HG03280 (cell line): ENCODE measurements around the gene FAM180B.
"Not testable (repeated sequence)": the region's sequence is repeated elsewhere in the genome, so short reads cannot be mapped to it uniquely, and the experiment has no call there.

Experiments used
- ATAC-seq: cut with Tn5 transposase; IDR thresholded peaks from one replicate; pipeline ENCODE4 v1.9.1; 2021; ENCODE audit warnings: mild to moderate bottlenecking, moderate library complexity; ENCODE audit not compliant: unreplicated experiment

Gene FAM180B, protein sequence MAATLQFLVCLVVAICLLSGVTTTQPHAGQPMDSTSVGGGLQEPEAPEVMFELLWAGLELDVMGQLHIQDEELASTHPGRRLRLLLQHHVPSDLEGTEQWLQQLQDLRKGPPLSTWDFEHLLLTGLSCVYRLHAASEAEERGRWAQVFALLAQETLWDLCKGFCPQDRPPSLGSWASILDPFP

DNA sequence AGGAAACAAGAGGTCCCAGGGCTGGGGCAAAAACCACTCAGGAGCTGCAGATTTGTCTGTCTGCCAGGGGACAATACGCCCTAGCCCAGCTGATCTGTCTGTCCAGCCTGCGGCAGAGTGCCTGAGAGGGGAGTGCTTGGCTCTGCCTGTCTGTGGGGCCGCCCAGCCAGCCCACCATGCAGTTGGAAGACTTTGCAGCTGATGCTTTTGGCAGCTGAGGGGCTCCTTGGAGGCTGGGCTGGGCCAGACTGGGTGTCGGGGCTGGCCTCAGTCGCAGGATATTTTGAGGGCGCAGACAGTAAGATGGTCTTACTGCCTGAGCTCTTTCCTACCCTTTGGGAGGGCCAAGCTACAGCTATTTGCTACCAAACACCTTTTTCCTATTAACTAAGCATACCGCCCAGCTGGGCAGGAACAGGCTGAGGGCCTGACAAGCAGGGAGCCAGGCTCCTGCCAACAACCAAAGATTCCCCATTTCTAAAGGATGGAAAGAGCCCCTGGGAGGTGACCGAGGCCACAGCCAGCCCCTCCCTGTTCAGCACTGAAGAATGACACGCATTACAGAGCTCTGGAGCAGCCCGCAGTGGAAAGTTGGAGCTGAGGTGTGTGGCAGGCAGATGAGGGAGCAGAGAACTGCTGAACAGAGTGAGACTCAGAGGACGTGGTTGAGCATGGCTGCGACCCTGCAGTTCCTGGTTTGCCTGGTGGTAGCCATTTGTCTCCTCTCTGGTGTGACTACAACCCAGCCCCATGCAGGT is at the start of gene FAM180B:
TSS of gene FAM180B (plus strand) at position 581 of the 758 bp plus-strand sequence. CDS start at position 672, 91 bp downstream.
- no peak for ATAC-seq

- no peak for ATAC-seq
These were observed 49.6 kb upstream of the FAM180B start for GRCh38 chr11:47536915-47537314.

- no peak for ATAC-seq
These were observed 47.5 kb upstream of the FAM180B start for GRCh38 chr11:47538741-47539565.

GRCh38 chr11:47539681-47540039 is 46.8 kb upstream of the FAM180B start:
- ATAC-seq = no peak

- ATAC-seq = no peak
These were observed 45.4 kb upstream of the FAM180B start for GRCh38 chr11:47541070-47541469.

GRCh38 chr11:47545298-47545697 is 41.2 kb upstream of the FAM180B start:
- no peak for ATAC-seq

- not testable (repeated sequence) for ATAC-seq
These were observed 40.2 kb upstream of the FAM180B start for GRCh38 chr11:47546274-47546673.

GRCh38 chr11:47550288-47551047 is 36.0 kb upstream of the FAM180B start:
- ATAC-seq = no peak

- ATAC-seq = no peak
These were observed 35.4 kb upstream of the FAM180B start for GRCh38 chr11:47551086-47551485.

- ATAC-seq = no peak
These were observed 34.4 kb upstream of the FAM180B start for GRCh38 chr11:47552056-47552565.

DNA sequence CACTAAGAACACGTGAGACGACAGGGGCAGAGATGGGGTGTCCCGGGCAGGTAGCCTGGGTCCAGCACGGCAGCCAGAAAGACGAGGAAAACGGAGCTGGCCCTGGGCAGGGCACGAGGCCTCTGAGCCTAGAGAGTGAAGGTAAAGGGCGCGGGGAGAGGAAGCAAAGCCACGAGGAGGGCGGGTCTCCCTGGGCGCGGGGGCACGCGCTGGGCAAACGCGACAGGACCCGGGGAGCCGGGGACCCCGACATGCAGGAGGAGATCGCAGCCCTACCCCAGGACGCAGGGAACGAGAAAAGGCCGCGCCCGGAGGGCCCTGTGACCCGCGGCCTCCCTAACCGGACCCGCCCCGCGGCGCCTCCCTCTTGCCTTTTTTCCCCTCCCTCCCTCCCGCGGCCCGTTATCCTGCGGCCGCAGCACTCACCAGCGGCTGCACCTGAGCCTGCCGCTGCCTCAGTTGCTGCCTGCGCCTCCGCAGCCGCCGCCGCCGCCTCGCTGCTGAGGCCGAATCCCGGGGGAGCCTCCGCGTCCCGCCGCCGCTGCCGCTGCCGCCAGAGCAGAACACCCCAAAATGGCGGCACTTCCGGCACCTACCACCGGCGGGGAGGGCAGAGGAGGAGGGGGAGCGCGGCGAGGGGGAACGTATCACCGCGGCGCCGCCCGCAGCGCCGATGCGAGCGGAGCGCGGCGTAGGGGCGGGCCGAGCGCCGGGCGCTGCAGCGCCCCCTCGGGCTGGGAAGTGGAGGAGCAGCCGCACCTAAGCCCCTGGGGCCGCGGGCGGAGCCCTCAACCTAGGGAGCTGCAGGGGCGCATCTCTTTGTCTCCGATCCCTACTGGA is 33.7 kb upstream of the FAM180B start, which contains the start of gene CELF1:
TSS of gene CELF1 (minus strand) at position 567 of the 840 bp plus-strand sequence. CDS start 53,609 bp downstream, outside the sequence.
- peak; percentile 93 for ATAC-seq

DNA sequence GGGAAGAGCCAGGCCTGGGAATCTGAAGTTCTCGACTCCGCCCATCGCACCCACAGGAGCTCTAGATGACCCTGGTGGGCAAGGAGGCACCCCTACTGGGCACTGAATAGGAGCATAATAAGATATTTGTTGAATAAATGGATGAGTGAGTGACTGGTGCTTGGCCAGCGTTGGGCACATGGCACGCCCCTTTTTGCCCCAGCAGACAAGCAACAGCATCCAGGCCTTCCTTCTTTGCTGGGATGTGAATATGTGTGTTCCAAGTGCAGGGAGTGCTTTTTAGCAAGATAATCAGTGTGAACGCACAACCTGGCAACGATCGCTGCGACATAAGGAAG is 33.1 kb upstream of the FAM180B start:
- ATAC-seq = peak; percentile 29

DNA sequence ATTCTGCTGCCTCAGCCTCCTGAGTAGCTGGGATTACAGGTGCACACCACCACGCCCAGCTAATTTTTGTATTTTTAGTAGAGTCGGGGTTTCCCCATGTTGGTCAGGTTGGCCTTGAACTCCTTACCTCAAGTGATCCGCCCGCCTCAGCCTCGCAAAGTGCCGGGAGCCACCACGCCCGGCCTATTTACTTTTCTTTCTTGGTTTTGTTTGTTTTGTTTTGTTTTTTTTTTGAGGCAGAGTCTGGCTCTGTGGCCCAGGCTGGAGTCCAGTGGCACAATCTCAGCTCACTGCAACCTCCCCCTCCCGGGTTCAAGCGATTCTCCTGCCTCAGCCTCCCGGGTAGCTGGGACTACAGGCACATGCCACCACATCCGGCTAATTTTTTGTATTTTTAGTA is 29.5 kb upstream of the FAM180B start:
- ATAC-seq = not testable (repeated sequence)

- ATAC-seq = no peak
These were observed 27.8 kb upstream of the FAM180B start for GRCh38 chr11:47558695-47559094.

GRCh38 chr11:47560426-47560825 is 26.1 kb upstream of the FAM180B start:
- no peak for ATAC-seq

DNA sequence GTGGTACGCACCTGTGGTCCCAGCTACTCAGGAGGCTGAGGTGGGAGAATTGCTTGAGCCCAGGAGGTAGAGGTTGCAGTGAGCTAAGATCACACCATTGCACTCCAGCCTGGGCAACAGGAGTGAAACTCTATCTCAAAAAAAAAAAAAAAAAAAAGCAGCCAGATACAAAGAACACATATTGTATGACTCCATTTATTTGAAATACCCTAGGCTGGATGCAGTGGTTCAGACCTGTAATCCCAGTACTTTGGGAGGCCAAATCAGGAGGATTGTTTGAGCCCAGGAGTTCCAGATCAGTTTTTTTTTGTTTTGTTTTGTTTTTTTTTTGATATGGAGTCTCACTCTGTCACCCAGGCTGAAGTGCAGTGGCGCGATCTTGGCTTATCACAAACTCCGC is 24.1 kb upstream of the FAM180B start:
- ATAC-seq = not testable (repeated sequence)

DNA sequence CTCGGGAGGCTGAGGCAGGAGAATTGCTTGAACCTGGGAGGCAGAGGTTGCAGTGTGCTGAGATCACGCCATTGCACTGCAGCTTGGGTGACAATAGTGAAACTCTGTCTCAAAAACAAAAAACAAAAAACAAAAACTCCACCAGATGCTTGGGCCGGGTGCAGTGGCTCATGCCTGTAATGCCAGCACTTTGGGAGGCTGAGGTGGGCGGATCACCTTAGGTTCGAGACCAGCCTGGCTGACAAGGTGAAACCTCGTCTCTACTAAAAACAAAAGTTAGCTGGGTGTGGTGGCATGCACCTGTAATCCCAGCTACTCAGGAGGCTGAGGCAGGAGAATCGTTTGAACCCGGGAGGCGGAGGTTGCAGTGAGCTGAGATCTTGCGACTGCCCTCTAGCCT is 22.1 kb upstream of the FAM180B start:
- not testable (repeated sequence) for ATAC-seq

DNA sequence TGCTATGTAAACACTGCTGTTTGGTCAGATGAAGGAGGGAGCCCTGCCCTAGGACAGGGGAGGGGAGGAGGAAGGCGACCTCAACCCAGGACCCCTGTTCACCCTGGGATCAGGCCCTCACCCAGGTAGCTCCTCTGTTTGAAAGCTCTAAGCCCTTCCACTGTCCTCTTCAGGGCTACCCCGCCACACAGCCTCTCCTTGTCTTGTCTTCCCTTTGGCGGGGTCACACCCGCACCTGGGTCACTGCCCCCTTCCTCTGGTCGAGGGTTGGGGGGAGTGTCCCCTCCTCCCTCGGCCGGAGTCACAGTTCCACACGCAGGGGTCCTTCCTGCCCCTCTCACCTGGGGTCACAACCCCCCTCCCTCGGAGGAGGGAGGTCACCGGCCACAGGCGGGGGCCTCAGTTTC is 21.5 kb upstream of the FAM180B start:
- peak; percentile 7 for ATAC-seq

GRCh38 chr11:47565340-47566148 is 20.9 kb upstream of the FAM180B start, which contains the start of gene PTPMT1:
Gene PTPMT1, plus strand, starts transcription at chr11:47565599. Its CDS starts 24 bp downstream, at chr11:47565623.
- ATAC-seq = peak; percentile 92
